ENCODE measurements around the gene UTP4. TPM values are rescaled to one million over a fixed set of nuclear protein-coding genes. Genes with fewer than 3 reads are reported as not detected.
A peak's percentile ranks its signal among the peaks of the same experiment; 100 is the strongest.

UTP4 gene
- total RNA-seq, 1 donor from 2014 or later: 18.3 TPM

- H3K9me3 ChIP-seq (ENCODE audit: control insufficient read depth in 3 of 3, low read length in 3 of 3): no peaks in the 10 kb centered on the region
- H3K9ac ChIP-seq (ENCODE audit: low read depth in 1 of 3, low read length in 3 of 3): peak overlapping the region; percentile 48 to 83 (median 82)
- peaks cover 20 to 33% (median 32%) of the 10 kb centered on the region in 3 donors for H3K4me1 ChIP-seq (ENCODE audit: control insufficient read depth in 3 of 3, insufficient read depth in 3 of 3, low read length in 3 of 3)
- H3K27me3 ChIP-seq (ENCODE audit: control insufficient read depth in 3 of 3, insufficient read depth in 3 of 3, low read length in 3 of 3): no peaks in the 10 kb centered on the region
- H3K4me3 ChIP-seq (ENCODE audit: low read length in 3 of 3): peak overlapping the region; percentile 78 to 85 (median 82)
- no peaks in the 10 kb centered on the region for H3K36me3 ChIP-seq (ENCODE audit: control insufficient read depth in 3 of 3, insufficient read depth in 3 of 3, low read length in 3 of 3)
- peak overlapping the region; percentile 52 for H3K27ac ChIP-seq (ENCODE audit: low read depth, low read length)
These were observed 55.2 kb downstream of the UTP4 start for GRCh38 chr16:69187446-69188235.

- H3K4me3 ChIP-seq (ENCODE audit: low read length in 3 of 3): peak overlapping the region; percentile 78 to 85 (median 82)
- peaks cover 15 to 28% (median 27%) of the 10 kb centered on the region in 3 donors for H3K4me1 ChIP-seq (ENCODE audit: control insufficient read depth in 3 of 3, insufficient read depth in 3 of 3, low read length in 3 of 3)
- H3K27me3 ChIP-seq (ENCODE audit: control insufficient read depth in 3 of 3, insufficient read depth in 3 of 3, low read length in 3 of 3): no peaks in the 10 kb centered on the region
- peak overlapping the region; percentile 48 to 83 (median 82) for H3K9ac ChIP-seq (ENCODE audit: low read depth in 1 of 3, low read length in 3 of 3)
- no peaks in the 10 kb centered on the region for H3K36me3 ChIP-seq (ENCODE audit: control insufficient read depth in 3 of 3, insufficient read depth in 3 of 3, low read length in 3 of 3)
- peak overlapping the region; percentile 42 for H3K27ac ChIP-seq (ENCODE audit: low read depth, low read length)
- no peaks in the 10 kb centered on the region for H3K9me3 ChIP-seq (ENCODE audit: control insufficient read depth in 3 of 3, low read length in 3 of 3)
These were observed 55.7 kb downstream of the UTP4 start for GRCh38 chr16:69188236-69188549.

GRCh38 chr16:69188716-69189115, 56.3 kb downstream of the UTP4 start:
- H3K27ac ChIP-seq (ENCODE audit: low read depth, low read length): peak overlapping the region; percentile 42

GRCh38 chr16:69190046-69190588, 57.7 kb downstream of the UTP4 start:
- H3K4me1 ChIP-seq (ENCODE audit: control insufficient read depth in 3 of 3, insufficient read depth in 3 of 3, low read length in 3 of 3): peaks cover 17 to 27% (median 25%) of the 10 kb centered on the region in 3 donors

More at GRCh38 chr16:69188716-69189115, 56.3 kb downstream of the UTP4 start:
- Histone ChIP-seq H3K36me3 (ENCODE audit: control insufficient read depth in 3 of 3, insufficient read depth in 3 of 3, low read length in 3 of 3) (no peaks in the 10 kb centered on the region), H3K4me3 (ENCODE audit: low read length in 3 of 3) (peak overlapping the region; percentile 30 to 85 (median 78)), H3K9me3 (ENCODE audit: control insufficient read depth in 3 of 3, low read length in 3 of 3) (no peaks in the 10 kb centered on the region), H3K9ac (ENCODE audit: low read depth in 1 of 3, low read length in 3 of 3) (peak overlapping the region in 2 of 3 donors; percentile 48 to 83), H3K27me3 (ENCODE audit: control insufficient read depth in 3 of 3, insufficient read depth in 3 of 3, low read length in 3 of 3) (no peaks in the 10 kb centered on the region), H3K4me1 (ENCODE audit: control insufficient read depth in 3 of 3, insufficient read depth in 3 of 3, low read length in 3 of 3) (peaks cover 14 to 27% (median 25%) of the 10 kb centered on the region in 3 donors)

GRCh38 chr16:69190598-69190997, 58.1 kb downstream of the UTP4 start:
- H3K36me3 ChIP-seq (ENCODE audit: control insufficient read depth in 3 of 3, insufficient read depth in 3 of 3, low read length in 3 of 3): no peaks in the 10 kb centered on the region
- H3K9me3 ChIP-seq (ENCODE audit: control insufficient read depth in 3 of 3, low read length in 3 of 3): no peaks in the 10 kb centered on the region
- no peak overlapping the region for H3K27ac ChIP-seq (ENCODE audit: low read depth, low read length)
- no peak overlapping the region for H3K9ac ChIP-seq (ENCODE audit: low read depth in 1 of 3, low read length in 3 of 3)
- H3K27me3 ChIP-seq (ENCODE audit: control insufficient read depth in 3 of 3, insufficient read depth in 3 of 3, low read length in 3 of 3): no peaks in the 10 kb centered on the region
- peaks cover 20 to 27% (median 27%) of the 10 kb centered on the region in 3 donors for H3K4me1 ChIP-seq (ENCODE audit: control insufficient read depth in 3 of 3, insufficient read depth in 3 of 3, low read length in 3 of 3)
- H3K4me3 ChIP-seq (ENCODE audit: low read length in 3 of 3): no peak overlapping the region

More at GRCh38 chr16:69190046-69190588, 57.7 kb downstream of the UTP4 start:
- Histone ChIP-seq H3K36me3 (ENCODE audit: control insufficient read depth in 3 of 3, insufficient read depth in 3 of 3, low read length in 3 of 3) (no peaks in the 10 kb centered on the region), H3K9me3 (ENCODE audit: control insufficient read depth in 3 of 3, low read length in 3 of 3) (no peaks in the 10 kb centered on the region), H3K9ac (ENCODE audit: low read depth in 1 of 3, low read length in 3 of 3) (no peak overlapping the region), H3K27ac (ENCODE audit: low read depth, low read length) (no peak overlapping the region), H3K27me3 (ENCODE audit: control insufficient read depth in 3 of 3, insufficient read depth in 3 of 3, low read length in 3 of 3) (no peaks in the 10 kb centered on the region), H3K4me3 (ENCODE audit: low read length in 3 of 3) (no peak overlapping the region)

- Histone ChIP-seq H3K27me3 (ENCODE audit: control insufficient read depth in 3 of 3, insufficient read depth in 3 of 3, low read length in 3 of 3) (no peaks in the 10 kb centered on the region), H3K4me1 (ENCODE audit: control insufficient read depth in 3 of 3, insufficient read depth in 3 of 3, low read length in 3 of 3) (peaks cover 21 to 27% (median 27%) of the 10 kb centered on the region in 3 donors), H3K9me3 (ENCODE audit: control insufficient read depth in 3 of 3, low read length in 3 of 3) (no peaks in the 10 kb centered on the region), H3K27ac (ENCODE audit: low read depth, low read length) (no peak overlapping the region), H3K9ac (ENCODE audit: low read depth in 1 of 3, low read length in 3 of 3) (no peak overlapping the region), H3K4me3 (ENCODE audit: low read length in 3 of 3) (no peak overlapping the region), H3K36me3 (ENCODE audit: control insufficient read depth in 3 of 3, insufficient read depth in 3 of 3, low read length in 3 of 3) (no peaks in the 10 kb centered on the region)
These were observed 58.7 kb downstream of the UTP4 start for GRCh38 chr16:69191136-69191535.

- Histone ChIP-seq H3K27ac (ENCODE audit: low read depth, low read length) (no peak overlapping the region), H3K4me1 (ENCODE audit: control insufficient read depth in 3 of 3, insufficient read depth in 3 of 3, low read length in 3 of 3) (peaks cover 10 to 13% (median 13%) of the 10 kb centered on the region in 3 donors), H3K9me3 (ENCODE audit: control insufficient read depth in 3 of 3, low read length in 3 of 3) (no peaks in the 10 kb centered on the region), H3K9ac (ENCODE audit: low read depth in 1 of 3, low read length in 3 of 3) (no peak overlapping the region), H3K36me3 (ENCODE audit: control insufficient read depth in 3 of 3, insufficient read depth in 3 of 3, low read length in 3 of 3) (no peaks in the 10 kb centered on the region), H3K27me3 (ENCODE audit: control insufficient read depth in 3 of 3, insufficient read depth in 3 of 3, low read length in 3 of 3) (no peaks in the 10 kb centered on the region), H3K4me3 (ENCODE audit: low read length in 3 of 3) (no peak overlapping the region)
These were observed 61.4 kb downstream of the UTP4 start for GRCh38 chr16:69193855-69194254.

- no peak overlapping the region for H3K4me3 ChIP-seq (ENCODE audit: low read length in 3 of 3)
- H3K36me3 ChIP-seq (ENCODE audit: control insufficient read depth in 3 of 3, insufficient read depth in 3 of 3, low read length in 3 of 3): no peaks in the 10 kb centered on the region
- peaks cover 10 to 12% (median 11%) of the 10 kb centered on the region in 3 donors for H3K4me1 ChIP-seq (ENCODE audit: control insufficient read depth in 3 of 3, insufficient read depth in 3 of 3, low read length in 3 of 3)
- H3K27me3 ChIP-seq (ENCODE audit: control insufficient read depth in 3 of 3, insufficient read depth in 3 of 3, low read length in 3 of 3): no peaks in the 10 kb centered on the region
- H3K9me3 ChIP-seq (ENCODE audit: control insufficient read depth in 3 of 3, low read length in 3 of 3): no peaks in the 10 kb centered on the region
- no peak overlapping the region for H3K27ac ChIP-seq (ENCODE audit: low read depth, low read length)
- no peak overlapping the region for H3K9ac ChIP-seq (ENCODE audit: low read depth in 1 of 3, low read length in 3 of 3)
These were observed 62.0 kb downstream of the UTP4 start for GRCh38 chr16:69194488-69194887.

GRCh38 chr16:69195369-69196029, 63.0 kb downstream of the UTP4 start:
- H3K27me3 ChIP-seq (ENCODE audit: control insufficient read depth in 3 of 3, insufficient read depth in 3 of 3, low read length in 3 of 3): no peaks in the 10 kb centered on the region
- H3K4me1 ChIP-seq (ENCODE audit: control insufficient read depth in 3 of 3, insufficient read depth in 3 of 3, low read length in 3 of 3): peaks cover 7 to 11% (median 10%) of the 10 kb centered on the region in 3 donors
- H3K4me3 ChIP-seq (ENCODE audit: low read length in 3 of 3): no peak overlapping the region
- no peak overlapping the region for H3K9ac ChIP-seq (ENCODE audit: low read depth in 1 of 3, low read length in 3 of 3)
- no peak overlapping the region for H3K27ac ChIP-seq (ENCODE audit: low read depth, low read length)
- no peaks in the 10 kb centered on the region for H3K36me3 ChIP-seq (ENCODE audit: control insufficient read depth in 3 of 3, insufficient read depth in 3 of 3, low read length in 3 of 3)
- no peaks in the 10 kb centered on the region for H3K9me3 ChIP-seq (ENCODE audit: control insufficient read depth in 3 of 3, low read length in 3 of 3)

- no peaks in the 10 kb centered on the region for H3K9me3 ChIP-seq (ENCODE audit: control insufficient read depth in 3 of 3, low read length in 3 of 3)
- H3K4me1 ChIP-seq (ENCODE audit: control insufficient read depth in 3 of 3, insufficient read depth in 3 of 3, low read length in 3 of 3): peaks cover 0 to 6% (median 4%) of the 10 kb centered on the region in 3 donors
- H3K9ac ChIP-seq (ENCODE audit: low read depth in 1 of 3, low read length in 3 of 3): no peak overlapping the region
- H3K36me3 ChIP-seq (ENCODE audit: control insufficient read depth in 3 of 3, insufficient read depth in 3 of 3, low read length in 3 of 3): no peaks in the 10 kb centered on the region
- H3K27ac ChIP-seq (ENCODE audit: low read depth, low read length): no peak overlapping the region
- no peaks in the 10 kb centered on the region for H3K27me3 ChIP-seq (ENCODE audit: control insufficient read depth in 3 of 3, insufficient read depth in 3 of 3, low read length in 3 of 3)
- H3K4me3 ChIP-seq (ENCODE audit: low read length in 3 of 3): no peak overlapping the region
These were observed 65.1 kb downstream of the UTP4 start for GRCh38 chr16:69197573-69197972.
